HEK293 (cell line): ENCODE results near the gene CD2AP.
A peak's percentile ranks its signal among the peaks of the same experiment; 100 is the strongest.

Experiments used
- GFI1B ChIP-seq: fragments of 450-650 bp; formaldehyde crosslinking; IDR thresholded peaks from 2 replicates; pipeline ENCODE4 v1.5.1; 2016; ENCODE audit warnings: missing biosample characterization, missing genetic modification characterization
- GLIS1 ChIP-seq: fragments of 450-650 bp; formaldehyde crosslinking; IDR thresholded peaks from 2 replicates; pipeline ENCODE4 v1.5.1; 2016; ENCODE audit warnings: missing biosample characterization, missing genetic modification characterization
- HOXD13 ChIP-seq: sonication (generic); formaldehyde crosslinking; IDR thresholded peaks from 2 replicates; pipeline ENCODE4 v1.8.0; 2022; ENCODE audit warnings: missing genetic modification reagents, borderline replicate concordance
- IKZF3 ChIP-seq: fragments of 450-650 bp; IDR thresholded peaks from 2 replicates; pipeline ENCODE4 v1.5.0; 2018; ENCODE audit warnings: missing biosample characterization, mild to moderate bottlenecking, missing genetic modification characterization, moderate library complexity
- KLF10 ChIP-seq: fragments of 450-650 bp; IDR thresholded peaks from 2 replicates; pipeline ENCODE4 v1.5.1; 2018; ENCODE audit warnings: missing biosample characterization, mild to moderate bottlenecking, missing genetic modification characterization
- RBAK ChIP-seq: fragments of 450-650 bp; formaldehyde crosslinking; IDR thresholded peaks from 2 replicates; pipeline ENCODE4 v1.5.1; 2016; ENCODE audit warnings: missing biosample characterization, missing genetic modification characterization
- SP7 ChIP-seq: fragments of 450-650 bp; formaldehyde crosslinking; IDR thresholded peaks from 2 replicates; pipeline ENCODE4 v1.5.1; 2016; ENCODE audit warnings: missing biosample characterization, missing genetic modification characterization
- ZBTB44 ChIP-seq: fragments of 450-650 bp; IDR thresholded peaks from 2 replicates; pipeline ENCODE4 v1.5.1; 2018; ENCODE audit warnings: missing biosample characterization, mild to moderate bottlenecking, missing genetic modification characterization
- ZFHX2 ChIP-seq: fragments of 450-650 bp; formaldehyde crosslinking; conservative IDR thresholded peaks from 2 replicates; pipeline ENCODE4 v1.5.1; 2016; ENCODE audit warnings: missing biosample characterization, missing genetic modification characterization
- ZFP41 ChIP-seq: fragments of 450-650 bp; formaldehyde crosslinking; IDR thresholded peaks from 2 replicates; pipeline ENCODE4 v1.5.1; 2016; ENCODE audit warnings: missing biosample characterization, missing genetic modification characterization, borderline replicate concordance
- ZNF2 ChIP-seq: fragments of 450-650 bp; formaldehyde crosslinking; IDR thresholded peaks from 2 replicates; pipeline ENCODE4 v1.5.1; 2016; ENCODE audit warnings: missing biosample characterization, missing genetic modification characterization
- ZNF311 ChIP-seq: fragments of 450-650 bp; formaldehyde crosslinking; IDR thresholded peaks from 2 replicates; pipeline ENCODE4 v1.5.1; 2017; ENCODE audit warnings: missing biosample characterization, missing genetic modification characterization, borderline replicate concordance
- ZNF366 ChIP-seq: fragments of 450-650 bp; formaldehyde crosslinking; conservative IDR thresholded peaks from 2 replicates; pipeline ENCODE4 v1.5.1; 2016; ENCODE audit warnings: missing biosample characterization, missing genetic modification characterization
- ZNF394 ChIP-seq: fragments of 450-650 bp; formaldehyde crosslinking; IDR thresholded peaks from 2 replicates; pipeline ENCODE4 v1.5.1; 2016; ENCODE audit warnings: missing biosample characterization, missing genetic modification characterization, mild to moderate bottlenecking, moderate library complexity, borderline replicate concordance
- ZNF426 ChIP-seq: fragments of 450-650 bp; formaldehyde crosslinking; IDR thresholded peaks from 2 replicates; pipeline ENCODE4 v1.5.1; 2017; ENCODE audit warnings: missing biosample characterization, missing genetic modification characterization, mild to moderate bottlenecking, inconsistent platforms, moderate library complexity
- ZNF449 ChIP-seq: fragments of 450-650 bp; formaldehyde crosslinking; IDR thresholded peaks from 2 replicates; pipeline ENCODE4 v1.5.1; 2017; ENCODE audit warnings: missing biosample characterization, mild to moderate bottlenecking, missing genetic modification characterization, moderate library complexity
- ZNF501 ChIP-seq: fragments of 450-650 bp; formaldehyde crosslinking; IDR thresholded peaks from 2 replicates; pipeline ENCODE4 v1.5.1; 2016; ENCODE audit warnings: missing biosample characterization, missing genetic modification characterization
- ZNF530 ChIP-seq: fragments of 450-650 bp; formaldehyde crosslinking; IDR thresholded peaks from 2 replicates; pipeline ENCODE4 v1.5.1; 2016; ENCODE audit warnings: low read depth, missing biosample characterization, missing genetic modification characterization
- ZNF629 ChIP-seq: fragments of 450-650 bp; formaldehyde crosslinking; IDR thresholded peaks from 2 replicates; pipeline ENCODE4 v1.5.1; 2017; ENCODE audit warnings: missing biosample characterization, missing genetic modification characterization
- ZNF645 ChIP-seq: fragments of 450-650 bp; formaldehyde crosslinking; IDR thresholded peaks from 2 replicates; pipeline ENCODE4; 2016; ENCODE audit warnings: missing biosample characterization, missing genetic modification characterization
- ZNF76 ChIP-seq: fragments of 450-650 bp; formaldehyde crosslinking; IDR thresholded peaks from 2 replicates; pipeline ENCODE4; 2016; ENCODE audit warnings: low read depth, missing biosample characterization, missing genetic modification characterization, borderline replicate concordance
- ZXDB ChIP-seq: fragments of 450-650 bp; formaldehyde crosslinking; IDR thresholded peaks from 2 replicates; pipeline ENCODE4 v1.5.1; 2016; ENCODE audit warnings: missing biosample characterization, missing genetic modification characterization
- TF ChIP-seq, protein P1 (sequence below): fragments of 450-650 bp; formaldehyde crosslinking; IDR thresholded peaks from 2 replicates; pipeline ENCODE4 v1.5.1; 2016; ENCODE audit warnings: missing biosample characterization, missing genetic modification characterization, borderline replicate concordance
- TF ChIP-seq, protein P2 (sequence below): fragments of 450-650 bp; formaldehyde crosslinking; IDR thresholded peaks from 2 replicates; pipeline ENCODE4 v1.5.1; 2016; ENCODE audit warnings: missing biosample characterization, missing genetic modification characterization
- TF ChIP-seq, protein P3 (sequence below): fragments of 450-650 bp; formaldehyde crosslinking; IDR thresholded peaks from 2 replicates; pipeline ENCODE4 v1.5.1; 2016; ENCODE audit warnings: missing biosample characterization, missing genetic modification characterization

The CD2AP gene

GRCh38 chr6:47534063-47534462, 56.5 kb downstream of the CD2AP start (continued):
- TF ChIP-seq IKZF3 (tag by site-specific recombination), result peak; percentile 69
- no peak for TF ChIP-seq ZNF645 (tag by site-specific recombination)
- TF ChIP-seq ZNF394, result no peak
- no peak for TF ChIP-seq ZNF426 (tag by site-specific recombination)
- peak; percentile 61; the same call in 1 of the 2 replicates for TF ChIP-seq ZNF2 (tag by site-specific recombination)
- peak; percentile 96 for TF ChIP-seq ZNF449 (tag by site-specific recombination)
- no peak for TF ChIP-seq GFI1B (tag by site-specific recombination)
- TF ChIP-seq SP7, result no peak
- TF ChIP-seq GLIS1 (tag by site-specific recombination), result no peak
- TF ChIP-seq ZNF530 (tag by site-specific recombination), result no peak
- peak; percentile 89 for TF ChIP-seq ZNF629 (tag by site-specific recombination)
- no peak for TF ChIP-seq ZNF76 (tag by site-specific recombination)
- TF ChIP-seq ZNF311 (tag by site-specific recombination), result no peak
- TF ChIP-seq KLF10, result no peak
- TF ChIP-seq RBAK (tag by site-specific recombination), result no peak
- TF ChIP-seq, protein P1, sequence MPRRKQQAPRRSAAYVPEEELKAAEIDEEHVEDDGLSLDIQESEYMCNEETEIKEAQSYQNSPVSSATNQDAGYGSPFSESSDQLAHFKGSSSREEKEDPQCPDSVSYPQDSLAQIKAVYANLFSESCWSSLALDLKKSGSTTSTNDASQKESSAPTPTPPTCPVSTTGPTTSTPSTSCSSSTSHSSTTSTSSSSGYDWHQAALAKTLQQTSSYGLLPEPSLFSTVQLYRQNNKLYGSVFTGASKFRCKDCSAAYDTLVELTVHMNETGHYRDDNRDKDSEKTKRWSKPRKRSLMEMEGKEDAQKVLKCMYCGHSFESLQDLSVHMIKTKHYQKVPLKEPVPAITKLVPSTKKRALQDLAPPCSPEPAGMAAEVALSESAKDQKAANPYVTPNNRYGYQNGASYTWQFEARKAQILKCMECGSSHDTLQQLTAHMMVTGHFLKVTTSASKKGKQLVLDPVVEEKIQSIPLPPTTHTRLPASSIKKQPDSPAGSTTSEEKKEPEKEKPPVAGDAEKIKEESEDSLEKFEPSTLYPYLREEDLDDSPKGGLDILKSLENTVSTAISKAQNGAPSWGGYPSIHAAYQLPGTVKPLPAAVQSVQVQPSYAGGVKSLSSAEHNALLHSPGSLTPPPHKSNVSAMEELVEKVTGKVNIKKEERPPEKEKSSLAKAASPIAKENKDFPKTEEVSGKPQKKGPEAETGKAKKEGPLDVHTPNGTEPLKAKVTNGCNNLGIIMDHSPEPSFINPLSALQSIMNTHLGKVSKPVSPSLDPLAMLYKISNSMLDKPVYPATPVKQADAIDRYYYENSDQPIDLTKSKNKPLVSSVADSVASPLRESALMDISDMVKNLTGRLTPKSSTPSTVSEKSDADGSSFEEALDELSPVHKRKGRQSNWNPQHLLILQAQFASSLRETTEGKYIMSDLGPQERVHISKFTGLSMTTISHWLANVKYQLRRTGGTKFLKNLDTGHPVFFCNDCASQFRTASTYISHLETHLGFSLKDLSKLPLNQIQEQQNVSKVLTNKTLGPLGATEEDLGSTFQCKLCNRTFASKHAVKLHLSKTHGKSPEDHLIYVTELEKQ (tag by site-specific recombination), result peak; percentile 50; the same call in 1 of the 2 replicates
- no peak for TF ChIP-seq ZFHX2 (tag by site-specific recombination)
- TF ChIP-seq, protein P2, sequence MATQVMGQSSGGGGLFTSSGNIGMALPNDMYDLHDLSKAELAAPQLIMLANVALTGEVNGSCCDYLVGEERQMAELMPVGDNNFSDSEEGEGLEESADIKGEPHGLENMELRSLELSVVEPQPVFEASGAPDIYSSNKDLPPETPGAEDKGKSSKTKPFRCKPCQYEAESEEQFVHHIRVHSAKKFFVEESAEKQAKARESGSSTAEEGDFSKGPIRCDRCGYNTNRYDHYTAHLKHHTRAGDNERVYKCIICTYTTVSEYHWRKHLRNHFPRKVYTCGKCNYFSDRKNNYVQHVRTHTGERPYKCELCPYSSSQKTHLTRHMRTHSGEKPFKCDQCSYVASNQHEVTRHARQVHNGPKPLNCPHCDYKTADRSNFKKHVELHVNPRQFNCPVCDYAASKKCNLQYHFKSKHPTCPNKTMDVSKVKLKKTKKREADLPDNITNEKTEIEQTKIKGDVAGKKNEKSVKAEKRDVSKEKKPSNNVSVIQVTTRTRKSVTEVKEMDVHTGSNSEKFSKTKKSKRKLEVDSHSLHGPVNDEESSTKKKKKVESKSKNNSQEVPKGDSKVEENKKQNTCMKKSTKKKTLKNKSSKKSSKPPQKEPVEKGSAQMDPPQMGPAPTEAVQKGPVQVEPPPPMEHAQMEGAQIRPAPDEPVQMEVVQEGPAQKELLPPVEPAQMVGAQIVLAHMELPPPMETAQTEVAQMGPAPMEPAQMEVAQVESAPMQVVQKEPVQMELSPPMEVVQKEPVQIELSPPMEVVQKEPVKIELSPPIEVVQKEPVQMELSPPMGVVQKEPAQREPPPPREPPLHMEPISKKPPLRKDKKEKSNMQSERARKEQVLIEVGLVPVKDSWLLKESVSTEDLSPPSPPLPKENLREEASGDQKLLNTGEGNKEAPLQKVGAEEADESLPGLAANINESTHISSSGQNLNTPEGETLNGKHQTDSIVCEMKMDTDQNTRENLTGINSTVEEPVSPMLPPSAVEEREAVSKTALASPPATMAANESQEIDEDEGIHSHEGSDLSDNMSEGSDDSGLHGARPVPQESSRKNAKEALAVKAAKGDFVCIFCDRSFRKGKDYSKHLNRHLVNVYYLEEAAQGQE, result no peak
- TF ChIP-seq ZNF366, result peak; percentile 28; the same call in 1 of the 2 replicates
- TF ChIP-seq ZXDB (tag by site-specific recombination), result peak; percentile 80; the same call in 1 of the 2 replicates
- TF ChIP-seq ZFP41, result no peak
- no peak for TF ChIP-seq HOXD13 (CRISPR knock-in tag)
- peak; percentile 43; the same call in 1 of the 2 replicates for TF ChIP-seq ZBTB44 (tag by site-specific recombination)
- TF ChIP-seq, protein P3, sequence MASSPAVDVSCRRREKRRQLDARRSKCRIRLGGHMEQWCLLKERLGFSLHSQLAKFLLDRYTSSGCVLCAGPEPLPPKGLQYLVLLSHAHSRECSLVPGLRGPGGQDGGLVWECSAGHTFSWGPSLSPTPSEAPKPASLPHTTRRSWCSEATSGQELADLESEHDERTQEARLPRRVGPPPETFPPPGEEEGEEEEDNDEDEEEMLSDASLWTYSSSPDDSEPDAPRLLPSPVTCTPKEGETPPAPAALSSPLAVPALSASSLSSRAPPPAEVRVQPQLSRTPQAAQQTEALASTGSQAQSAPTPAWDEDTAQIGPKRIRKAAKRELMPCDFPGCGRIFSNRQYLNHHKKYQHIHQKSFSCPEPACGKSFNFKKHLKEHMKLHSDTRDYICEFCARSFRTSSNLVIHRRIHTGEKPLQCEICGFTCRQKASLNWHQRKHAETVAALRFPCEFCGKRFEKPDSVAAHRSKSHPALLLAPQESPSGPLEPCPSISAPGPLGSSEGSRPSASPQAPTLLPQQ (tag by site-specific recombination), result no peak
- no peak for TF ChIP-seq ZNF501 (tag by site-specific recombination)
